DND-41 (cell line): ENCODE data around the gene UBE2E1.

Experiments used
- ATAC-seq: fragments of 200-7000 bp; cut with Tn5 transposase; 3 replicates; pipeline ENCODE4 v1.9.1; 2021; ENCODE audit warnings: low read depth; ENCODE audit not compliant: insufficient read depth
- DNase-seq: peaks from one replicate; pipeline ENCODE4 v3.0.0-alpha.2; 2020
- H2AFZ ChIP-seq: 2 replicates; pipeline ENCODE4 v1.6.0; 2012; ENCODE audit warnings: low read depth, low read length
- H3K27ac ChIP-seq: 2 replicates; pipeline ENCODE4 v1.5.1; 2012; ENCODE audit warnings: low read length, inconsistent platforms
- H3K27me3 ChIP-seq: fragments of 200-600 bp; sonication (generic); 2 replicates; pipeline ENCODE4 v1.6.0; 2012; ENCODE audit warnings: low read length, mild to moderate bottlenecking, inconsistent platforms; ENCODE audit not compliant: insufficient read depth, poor library complexity
- H3K36me3 ChIP-seq: 2 replicates; pipeline ENCODE4 v1.5.1; 2012; ENCODE audit warnings: low read length, inconsistent platforms; ENCODE audit not compliant: insufficient read depth
- H3K4me1 ChIP-seq: 2 replicates; pipeline ENCODE4 v1.5.1; 2012; ENCODE audit warnings: mild to moderate bottlenecking, low read length; ENCODE audit not compliant: insufficient read depth
- H3K4me2 ChIP-seq: 2 replicates; pipeline ENCODE4 v1.6.0; 2012; ENCODE audit warnings: mild to moderate bottlenecking, moderate library complexity, low read length, inconsistent platforms; ENCODE audit not compliant: insufficient read depth
- H3K4me3 ChIP-seq, 2 experiments: fragments of 200-600 bp in 1 of 2; shearing (Covaris generic) in 1 of 2; 2 replicates each; pipeline ENCODE4 v1.5.1; 2012 to 2016; ENCODE audit warnings: inconsistent platforms in 2 of 2, low read length in 2 of 2, mild to moderate bottlenecking in 2 of 2, low read depth in 1 of 2, moderate library complexity in 1 of 2
- H3K79me2 ChIP-seq: 2 replicates; pipeline ENCODE4 v1.6.0; 2012; ENCODE audit warnings: low read length, inconsistent platforms; ENCODE audit not compliant: insufficient read depth
- H3K9ac ChIP-seq: 2 replicates; pipeline ENCODE4 v1.6.0; 2012; ENCODE audit warnings: low read depth, mild to moderate bottlenecking, inconsistent platforms, low read length, moderate library complexity
- H3K9me3 ChIP-seq: 2 replicates; pipeline ENCODE4 v1.5.1; 2012; ENCODE audit warnings: low read length, moderate library complexity, mild to moderate bottlenecking, inconsistent platforms; ENCODE audit not compliant: insufficient read depth, severe bottlenecking
- H4K20me1 ChIP-seq: 2 replicates; pipeline ENCODE4 v1.6.0; 2012; ENCODE audit warnings: low read length; ENCODE audit not compliant: insufficient read depth
- CTCF ChIP-seq: IDR thresholded peaks from 2 replicates; pipeline ENCODE4 v1.5.1; 2012; ENCODE audit warnings: borderline replicate concordance, low read length, moderate library complexity, mild to moderate bottlenecking; ENCODE audit not compliant: poor library complexity, severe bottlenecking; ENCODE audit errors: extremely low read depth
- EZH2 ChIP-seq: IDR thresholded peaks from 3 replicates; pipeline ENCODE4 v1.6.1; 2012; ENCODE audit warnings: borderline replicate concordance, low read depth, mild to moderate bottlenecking, moderate library complexity, low read length, inconsistent platforms; ENCODE audit not compliant: severe bottlenecking

The UBE2E1 gene

DNA sequence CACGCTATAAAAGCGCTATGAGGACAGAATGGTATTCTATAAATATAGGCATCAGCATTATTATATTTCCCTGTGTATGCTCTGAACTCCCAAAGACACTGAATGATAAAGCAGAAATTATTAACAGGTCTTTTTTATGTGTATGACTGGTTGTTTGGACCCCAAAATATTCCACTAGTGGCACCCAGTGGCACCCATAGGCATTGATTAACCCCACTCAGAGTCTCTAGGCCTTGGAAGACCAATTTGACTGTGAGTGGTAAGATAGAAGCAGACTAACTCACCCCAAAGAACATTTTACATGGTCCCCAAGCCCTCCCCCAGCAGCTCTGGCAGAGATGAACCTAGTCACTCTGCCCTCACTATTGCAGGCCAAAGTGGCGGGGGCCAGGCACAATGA, 45.4 kb upstream of the UBE2E1 start:
- Histone ChIP-seq H3K4me1 (no peaks in the 10 kb centered on the region), H3K79me2 (no peaks in the 10 kb centered on the region), H2AFZ (no peak overlapping the region), H3K27me3 (no peaks in the 10 kb centered on the region), H4K20me1 (no peaks in the 10 kb centered on the region), H3K4me2 (no peak overlapping the region), H3K4me3 (no peak overlapping the region), H3K27ac (no peak overlapping the region), H3K9ac (no peak overlapping the region), H3K36me3 (no peaks in the 10 kb centered on the region), H3K9me3 (no peaks in the 10 kb centered on the region)
- ATAC-seq (no peak), DNase-seq (no peak)
- TF ChIP-seq EZH2: no peak
- peak; percentile 20 for TF ChIP-seq CTCF

GRCh38 chr3:23760871-23761373, 44.8 kb upstream of the UBE2E1 start:
- H3K9ac ChIP-seq: no peak overlapping the region
- no peaks in the 10 kb centered on the region for H3K4me1 ChIP-seq
- no peak for DNase-seq
- H3K4me2 ChIP-seq: no peak overlapping the region
- H3K36me3 ChIP-seq: no peaks in the 10 kb centered on the region
- H2AFZ ChIP-seq: no peak overlapping the region
- H3K27me3 ChIP-seq: no peaks in the 10 kb centered on the region
- H3K4me3 ChIP-seq: no peak overlapping the region
- H3K79me2 ChIP-seq: no peaks in the 10 kb centered on the region
- TF ChIP-seq CTCF (no peak), EZH2 (no peak)
- H3K9me3 ChIP-seq: no peaks in the 10 kb centered on the region
- H3K27ac ChIP-seq: no peak overlapping the region
- H4K20me1 ChIP-seq: no peaks in the 10 kb centered on the region
- ATAC-seq: no peak

DNA sequence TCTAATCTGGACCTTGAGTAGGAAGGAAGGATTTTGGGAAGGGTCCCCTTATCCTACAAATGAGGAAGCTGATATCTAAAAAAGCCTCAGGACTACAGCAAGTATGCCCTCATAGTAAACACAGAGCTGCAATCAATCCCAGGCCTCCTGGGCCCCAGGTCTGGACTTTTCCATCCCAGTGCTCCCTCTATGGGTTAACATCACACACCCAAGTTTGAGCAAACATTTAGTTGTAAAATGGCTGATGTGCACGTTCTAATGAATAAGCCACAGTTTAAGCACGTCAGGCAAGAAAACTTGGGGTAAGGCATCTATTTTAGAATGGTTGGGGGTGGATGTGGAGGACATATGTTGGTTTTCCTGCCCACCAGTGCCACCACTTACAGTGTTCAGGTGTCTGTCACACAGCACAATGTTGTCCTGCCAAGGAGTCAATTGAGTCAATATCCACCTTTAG, 44.3 kb upstream of the UBE2E1 start:
- Histone ChIP-seq H3K27me3 (no peaks in the 10 kb centered on the region), H2AFZ (no peak overlapping the region), H3K9ac (no peak overlapping the region), H3K4me3 (no peak overlapping the region), H3K4me2 (no peak overlapping the region), H3K79me2 (no peaks in the 10 kb centered on the region), H4K20me1 (no peaks in the 10 kb centered on the region), H3K27ac (no peak overlapping the region), H3K36me3 (no peaks in the 10 kb centered on the region), H3K4me1 (no peaks in the 10 kb centered on the region), H3K9me3 (no peaks in the 10 kb centered on the region)
- peak; percentile 18 for TF ChIP-seq CTCF
- no peak for TF ChIP-seq EZH2
- ATAC-seq (peak; percentile 31; the same call in 1 of the 3 replicates), DNase-seq (no peak)

GRCh38 chr3:23762214-23762613, 43.5 kb upstream of the UBE2E1 start:
- ATAC-seq (no peak), DNase-seq (no peak)
- no peak overlapping the region for H2AFZ ChIP-seq
- no peak overlapping the region for H3K9ac ChIP-seq
- no peaks in the 10 kb centered on the region for H3K79me2 ChIP-seq
- H3K9me3 ChIP-seq: no peaks in the 10 kb centered on the region
- no peaks in the 10 kb centered on the region for H3K4me1 ChIP-seq
- no peak for TF ChIP-seq EZH2
- no peak for TF ChIP-seq CTCF
- H3K4me3 ChIP-seq: no peak overlapping the region
- H3K36me3 ChIP-seq: no peaks in the 10 kb centered on the region
- no peak overlapping the region for H3K4me2 ChIP-seq
- no peaks in the 10 kb centered on the region for H4K20me1 ChIP-seq
- no peaks in the 10 kb centered on the region for H3K27me3 ChIP-seq
- no peak overlapping the region for H3K27ac ChIP-seq
